ENCODE measurements around the gene TMEM181. TPM values are rescaled to one million over a fixed set of nuclear protein-coding genes. Genes with fewer than 3 reads are reported as not detected.

Gene TMEM181
- total RNA-seq, 2 donors from 2014 or later = 13.9 to 14.4 TPM

DNA sequence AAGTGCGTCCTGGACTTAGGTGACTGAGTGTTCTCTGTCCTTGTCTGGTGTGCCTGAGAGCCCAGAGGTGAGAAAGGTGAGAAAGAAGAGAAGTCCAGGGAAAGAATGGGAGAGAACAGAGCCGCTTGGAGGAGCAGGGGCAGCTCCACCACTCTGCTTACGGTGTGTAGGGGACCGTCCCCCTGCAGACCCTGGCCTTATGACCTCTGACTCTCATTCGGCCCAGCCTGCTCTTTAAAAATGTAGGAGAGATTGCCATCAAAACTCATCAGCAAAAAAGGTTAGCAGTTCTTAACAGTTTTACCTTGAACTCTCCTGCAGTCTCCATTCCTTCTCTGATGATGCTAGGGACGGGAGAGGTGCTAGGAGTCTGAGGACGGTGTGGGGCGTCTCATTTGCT, 2.0 kb downstream of the TMEM181 start:
- no peak for DNase-seq (ENCODE audit: low spot score)
- no peak overlapping the region for H3K27ac ChIP-seq
- TF ChIP-seq, protein P1, sequence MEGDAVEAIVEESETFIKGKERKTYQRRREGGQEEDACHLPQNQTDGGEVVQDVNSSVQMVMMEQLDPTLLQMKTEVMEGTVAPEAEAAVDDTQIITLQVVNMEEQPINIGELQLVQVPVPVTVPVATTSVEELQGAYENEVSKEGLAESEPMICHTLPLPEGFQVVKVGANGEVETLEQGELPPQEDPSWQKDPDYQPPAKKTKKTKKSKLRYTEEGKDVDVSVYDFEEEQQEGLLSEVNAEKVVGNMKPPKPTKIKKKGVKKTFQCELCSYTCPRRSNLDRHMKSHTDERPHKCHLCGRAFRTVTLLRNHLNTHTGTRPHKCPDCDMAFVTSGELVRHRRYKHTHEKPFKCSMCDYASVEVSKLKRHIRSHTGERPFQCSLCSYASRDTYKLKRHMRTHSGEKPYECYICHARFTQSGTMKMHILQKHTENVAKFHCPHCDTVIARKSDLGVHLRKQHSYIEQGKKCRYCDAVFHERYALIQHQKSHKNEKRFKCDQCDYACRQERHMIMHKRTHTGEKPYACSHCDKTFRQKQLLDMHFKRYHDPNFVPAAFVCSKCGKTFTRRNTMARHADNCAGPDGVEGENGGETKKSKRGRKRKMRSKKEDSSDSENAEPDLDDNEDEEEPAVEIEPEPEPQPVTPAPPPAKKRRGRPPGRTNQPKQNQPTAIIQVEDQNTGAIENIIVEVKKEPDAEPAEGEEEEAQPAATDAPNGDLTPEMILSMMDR (IDR thresholded peaks at IDR 0.05) = no peak
- no peak overlapping the region for H3K4me3 ChIP-seq
- peaks cover 2 to 23% of the 10 kb centered on the region in 2 donors for H3K4me1 ChIP-seq
- H3K27me3 ChIP-seq = no peaks in the 10 kb centered on the region
- no peaks in the 10 kb centered on the region for H3K9me3 ChIP-seq
- H3K36me3 ChIP-seq = no peaks in the 10 kb centered on the region

DNA sequence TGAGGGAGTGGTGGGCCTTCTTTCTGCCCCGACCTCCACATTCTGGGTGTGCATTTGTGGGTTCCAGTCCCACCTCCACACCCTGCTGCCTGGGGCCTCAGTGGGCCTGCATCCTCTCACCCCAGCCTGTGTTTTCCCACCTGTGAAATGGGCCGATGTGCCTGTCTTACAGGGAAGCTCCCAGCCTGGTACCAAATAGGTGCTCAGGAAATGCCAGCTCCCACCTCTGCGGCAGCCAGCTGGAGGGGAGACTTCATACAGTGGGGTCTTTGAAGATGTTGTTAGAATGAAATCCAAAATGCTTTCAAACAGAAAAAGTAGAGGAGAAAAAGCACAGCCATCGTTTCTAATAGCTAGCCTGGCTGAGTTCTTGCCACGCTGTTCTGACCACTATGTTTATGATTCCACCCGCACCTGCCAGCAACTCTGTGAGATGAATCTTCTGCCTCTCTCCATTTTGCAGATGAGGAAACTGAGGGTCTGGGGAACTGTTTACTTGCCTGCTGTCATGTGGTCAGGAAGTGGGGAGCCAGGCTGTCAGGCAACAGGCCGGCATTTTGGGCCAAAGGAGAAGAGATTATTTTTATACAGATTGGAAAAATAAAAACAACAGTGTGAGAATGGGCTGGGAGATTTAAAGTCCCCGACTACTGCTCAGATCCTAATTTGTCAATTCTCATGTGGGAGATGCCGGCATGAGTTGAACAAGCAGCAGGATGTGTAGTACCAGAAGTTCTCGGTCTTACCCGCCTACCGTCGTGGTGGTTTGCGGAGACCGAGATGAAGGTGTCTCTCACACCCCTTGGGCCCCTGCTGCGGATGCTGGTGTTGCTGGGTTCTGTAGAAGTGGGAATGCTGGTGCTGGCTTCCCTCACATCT, 4.6 kb downstream of the TMEM181 start:
- Histone ChIP-seq H3K4me1 (peaks cover 0 to 20% of the 10 kb centered on the region in 2 donors), H3K4me3 (no peak overlapping the region), H3K9me3 (no peaks in the 10 kb centered on the region), H3K36me3 (no peaks in the 10 kb centered on the region), H3K27ac (no peak overlapping the region), H3K27me3 (no peaks in the 10 kb centered on the region)
- TF ChIP-seq, protein P1 (IDR thresholded peaks at IDR 0.05) = no peak
- DNase-seq (ENCODE audit: low spot score) = no peak

DNA sequence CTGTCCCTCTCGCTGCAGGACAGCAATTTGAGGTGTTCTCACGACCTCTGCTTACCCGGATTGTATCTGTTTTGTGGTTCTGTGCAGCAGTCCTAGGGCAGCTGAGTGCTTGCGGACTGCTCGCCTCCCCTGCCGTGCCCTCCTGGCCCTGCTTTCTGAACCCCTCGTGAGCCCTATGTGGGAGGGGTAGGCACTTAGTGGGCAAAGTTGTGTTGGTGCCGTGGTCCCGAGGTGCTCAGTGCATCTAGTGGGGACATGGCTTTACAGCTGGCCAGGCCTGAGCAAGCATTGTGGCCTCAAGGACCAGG, 5.2 kb downstream of the TMEM181 start:
- H3K36me3 ChIP-seq = no peaks in the 10 kb centered on the region
- TF ChIP-seq, protein P1 (IDR thresholded peaks at IDR 0.05) = no peak
- no peaks in the 10 kb centered on the region for H3K9me3 ChIP-seq
- H3K27ac ChIP-seq = no peak overlapping the region
- no peak overlapping the region for H3K4me3 ChIP-seq
- DNase-seq (ENCODE audit: low spot score) = no peak
- no peaks in the 10 kb centered on the region for H3K27me3 ChIP-seq
- peaks cover 0 to 23% of the 10 kb centered on the region in 2 donors for H3K4me1 ChIP-seq

DNA sequence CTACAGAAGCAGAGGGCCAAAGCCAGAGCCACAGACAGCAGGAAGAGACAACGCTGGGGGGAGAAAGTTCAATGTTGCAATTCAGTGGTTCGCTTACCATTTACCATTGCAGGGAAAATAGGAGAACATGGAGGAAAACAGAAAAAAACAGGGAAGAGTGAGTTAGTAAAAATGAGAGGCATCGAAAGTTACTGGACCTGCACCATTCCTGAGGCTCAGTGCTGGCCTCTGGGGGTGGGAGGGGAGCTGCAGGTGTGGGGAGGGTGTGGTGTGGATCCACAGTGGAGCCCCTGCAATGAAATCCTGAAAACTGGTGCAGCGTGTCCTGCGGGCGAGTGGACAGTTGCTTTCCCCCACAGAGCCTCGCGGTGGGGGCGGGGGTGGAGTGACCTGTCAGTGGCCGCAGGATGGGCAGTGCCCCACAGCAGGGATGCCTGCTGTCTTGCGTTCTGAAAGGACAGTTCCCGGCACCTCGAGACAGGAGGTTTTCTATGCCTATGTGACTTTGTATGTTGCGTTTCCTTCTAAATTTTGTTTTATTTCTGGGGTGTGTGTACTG, 5.7 kb downstream of the TMEM181 start:
- TF ChIP-seq, protein P1 (IDR thresholded peaks at IDR 0.05) = no peak
- H3K27me3 ChIP-seq = no peaks in the 10 kb centered on the region
- H3K9me3 ChIP-seq = no peaks in the 10 kb centered on the region
- H3K36me3 ChIP-seq = no peaks in the 10 kb centered on the region
- DNase-seq (ENCODE audit: low spot score) = no peak
- peaks cover 0 to 20% of the 10 kb centered on the region in 2 donors for H3K4me1 ChIP-seq
- no peak overlapping the region for H3K27ac ChIP-seq
- no peak overlapping the region for H3K4me3 ChIP-seq

DNA sequence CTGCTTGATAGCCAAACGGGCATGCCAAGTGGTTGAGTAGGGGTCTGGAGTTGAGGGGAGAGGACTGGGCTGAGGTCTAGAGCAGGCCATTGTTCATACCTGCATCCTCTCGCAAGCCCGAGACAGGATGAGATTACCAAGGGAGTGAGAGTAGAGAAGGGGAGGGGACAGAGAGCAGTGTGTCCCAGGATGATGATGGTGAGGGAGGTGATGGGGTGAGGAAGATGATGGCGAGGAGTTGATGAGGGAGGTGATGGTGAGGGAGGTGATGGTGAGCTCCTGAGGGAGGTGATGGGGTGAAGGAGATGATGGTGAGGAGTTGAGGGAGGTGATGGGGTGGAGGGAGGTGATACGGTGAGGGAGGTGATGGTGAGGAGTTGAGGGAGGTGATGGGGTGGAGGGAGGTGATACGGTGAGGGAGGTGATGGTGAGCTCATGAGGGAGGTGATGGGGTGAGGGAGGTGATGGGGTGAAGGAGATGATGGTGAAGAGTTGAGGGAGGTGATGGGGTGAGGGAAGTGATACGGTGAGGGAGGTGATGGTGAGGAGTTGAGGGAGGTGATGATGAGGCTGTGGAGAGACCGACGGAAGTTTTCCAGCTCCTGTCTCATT, 6.4 kb downstream of the TMEM181 start:
- Histone ChIP-seq H3K27ac (no peak overlapping the region), H3K27me3 (no peaks in the 10 kb centered on the region), H3K4me1 (peaks cover 0 to 12% of the 10 kb centered on the region in 2 donors), H3K9me3 (no peaks in the 10 kb centered on the region), H3K36me3 (no peaks in the 10 kb centered on the region), H3K4me3 (no peak overlapping the region)
- TF ChIP-seq, protein P1 (IDR thresholded peaks at IDR 0.05) = no peak
- no peak for DNase-seq (ENCODE audit: low spot score)
